A549 (cell line): Measurements from ENCODE around the gene PASK.

Source experiments
- CHD4 ChIP-seq: fragments of 200-600 bp; sonication (generic); IDR thresholded peaks from 2 replicates; pipeline ENCODE4 v1.6.1; 2016; ENCODE audit warnings: antibody characterized with exemption, mild to moderate bottlenecking, borderline replicate concordance
- CTCF ChIP-seq: fragments of >200 bp; sonication (Bioruptor Twin); formaldehyde crosslinking; IDR thresholded peaks from 3 replicates; pipeline ENCODE4 v1.5.1; 2016
- EHMT2 ChIP-seq: fragments of 200-600 bp; sonication (generic); IDR thresholded peaks from 2 replicates; pipeline ENCODE4 v1.6.1; 2016; ENCODE audit warnings: antibody characterized with exemption, low read depth, mild to moderate bottlenecking, moderate library complexity
- HDAC2 ChIP-seq: fragments of 200-600 bp; sonication (generic); IDR thresholded peaks from 2 replicates; pipeline ENCODE4 v1.6.1; 2016
- HMGXB4 ChIP-seq: fragments of 250-450 bp; sonication (Bioruptor Pico); IDR thresholded peaks from 2 replicates; pipeline ENCODE4 v1.5.0; 2021; ENCODE audit warnings: mild to moderate bottlenecking, moderate library complexity, borderline replicate concordance
- HOXB5 ChIP-seq: fragments of 250-450 bp; sonication (Bioruptor Pico); IDR thresholded peaks from 2 replicates; pipeline ENCODE4 v1.5.0; 2020; ENCODE audit warnings: mild to moderate bottlenecking, moderate library complexity
- MAFK ChIP-seq: fragments of 450-650 bp; IDR thresholded peaks from 2 replicates; pipeline ENCODE4 v1.6.1; 2014; ENCODE audit not compliant: partially characterized antibody
- MAX ChIP-seq: IDR thresholded peaks from 2 replicates; pipeline ENCODE4 v1.6.1; 2012
- PBX3 ChIP-seq: IDR thresholded peaks from 2 replicates; pipeline ENCODE4 v1.6.1; 2012
- POLR2A ChIP-seq: IDR thresholded peaks from 2 replicates; pipeline ENCODE4 v1.6.1; 2012; ENCODE audit warnings: mild to moderate bottlenecking, low read length
- RCOR1 ChIP-seq: fragments of 150-350 bp; IDR thresholded peaks from 2 replicates; pipeline ENCODE4 v1.6.1; 2014; ENCODE audit warnings: antibody characterized with exemption, low read length, low read depth

- TF ChIP-seq MAFK (no peak), CTCF (no peak), PBX3 (no peak), HMGXB4 (CRISPR knock-in tag) (no peak), CHD4 (no peak), HOXB5 (CRISPR knock-in tag) (no peak), RCOR1 (no peak), POLR2A (no peak), EHMT2 (no peak), HDAC2 (no peak), MAX (no peak)
These were observed 19.1 kb upstream of the PASK start for GRCh38 chr2:241168366-241168765.
